Measurements from ENCODE around the gene SHC2.

DNA sequence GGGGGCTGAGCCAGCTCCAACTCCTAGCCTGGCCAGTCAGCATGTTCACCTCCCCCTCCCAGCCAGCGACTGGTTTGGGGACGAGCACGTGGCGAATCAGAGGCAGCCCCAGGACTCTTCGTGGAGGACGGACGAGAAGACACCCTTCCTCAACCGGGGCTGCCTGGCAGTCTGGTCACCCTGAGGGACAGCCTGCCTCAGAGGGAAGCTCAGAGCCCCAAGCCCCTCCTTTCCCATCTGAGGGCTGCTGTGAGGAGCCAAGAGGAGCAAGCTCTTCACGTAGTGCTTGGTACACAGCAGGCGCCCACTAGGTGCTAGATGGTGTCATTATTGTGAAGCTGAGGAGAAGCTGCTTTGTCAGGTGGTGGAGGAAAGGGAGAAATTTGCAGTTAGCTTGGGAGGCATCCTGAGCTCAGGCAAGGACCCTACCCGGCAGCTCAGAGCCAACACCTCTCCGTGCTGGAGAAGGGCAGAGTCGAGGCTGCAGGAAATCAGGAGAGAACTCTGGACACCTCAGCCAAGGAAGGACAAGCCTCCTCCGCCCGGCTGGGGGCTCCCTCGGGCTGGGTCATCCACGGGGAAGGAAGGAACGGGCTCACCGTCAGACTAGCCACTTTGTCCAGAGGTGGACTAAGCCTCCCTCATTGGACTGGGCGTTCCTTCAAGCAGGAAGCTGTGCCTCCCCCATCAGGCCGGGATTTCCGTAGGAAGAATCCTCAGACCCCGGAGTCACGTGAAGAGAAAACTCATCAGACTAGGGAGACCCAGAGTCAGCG, 37.0 kb downstream of the SHC2 start:
- TF ChIP-seq, protein P1, sequence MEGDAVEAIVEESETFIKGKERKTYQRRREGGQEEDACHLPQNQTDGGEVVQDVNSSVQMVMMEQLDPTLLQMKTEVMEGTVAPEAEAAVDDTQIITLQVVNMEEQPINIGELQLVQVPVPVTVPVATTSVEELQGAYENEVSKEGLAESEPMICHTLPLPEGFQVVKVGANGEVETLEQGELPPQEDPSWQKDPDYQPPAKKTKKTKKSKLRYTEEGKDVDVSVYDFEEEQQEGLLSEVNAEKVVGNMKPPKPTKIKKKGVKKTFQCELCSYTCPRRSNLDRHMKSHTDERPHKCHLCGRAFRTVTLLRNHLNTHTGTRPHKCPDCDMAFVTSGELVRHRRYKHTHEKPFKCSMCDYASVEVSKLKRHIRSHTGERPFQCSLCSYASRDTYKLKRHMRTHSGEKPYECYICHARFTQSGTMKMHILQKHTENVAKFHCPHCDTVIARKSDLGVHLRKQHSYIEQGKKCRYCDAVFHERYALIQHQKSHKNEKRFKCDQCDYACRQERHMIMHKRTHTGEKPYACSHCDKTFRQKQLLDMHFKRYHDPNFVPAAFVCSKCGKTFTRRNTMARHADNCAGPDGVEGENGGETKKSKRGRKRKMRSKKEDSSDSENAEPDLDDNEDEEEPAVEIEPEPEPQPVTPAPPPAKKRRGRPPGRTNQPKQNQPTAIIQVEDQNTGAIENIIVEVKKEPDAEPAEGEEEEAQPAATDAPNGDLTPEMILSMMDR (IDR thresholded peaks at IDR 0.05 in 2 of 3, conservative IDR thresholded peaks at IDR 0.05 in 1 of 3; ENCODE audit: insufficient read depth in 2 of 3, low read depth in 1 of 3, low read length in 3 of 3): peak; percentile 16 to 31 (median 26); a peak in 3 of 6 replicates
- no peak for TF ChIP-seq EZH2 (IDR thresholded peaks at IDR 0.05; ENCODE audit: borderline replicate concordance, low read depth, low read length)
- no peak for TF ChIP-seq MECOM (CRISPR knock-in tag; IDR thresholded peaks at IDR 0.05)
- TF ChIP-seq ZFX (CRISPR knock-in tag; IDR thresholded peaks at IDR 0.05): no peak
- TF ChIP-seq, protein P2, sequence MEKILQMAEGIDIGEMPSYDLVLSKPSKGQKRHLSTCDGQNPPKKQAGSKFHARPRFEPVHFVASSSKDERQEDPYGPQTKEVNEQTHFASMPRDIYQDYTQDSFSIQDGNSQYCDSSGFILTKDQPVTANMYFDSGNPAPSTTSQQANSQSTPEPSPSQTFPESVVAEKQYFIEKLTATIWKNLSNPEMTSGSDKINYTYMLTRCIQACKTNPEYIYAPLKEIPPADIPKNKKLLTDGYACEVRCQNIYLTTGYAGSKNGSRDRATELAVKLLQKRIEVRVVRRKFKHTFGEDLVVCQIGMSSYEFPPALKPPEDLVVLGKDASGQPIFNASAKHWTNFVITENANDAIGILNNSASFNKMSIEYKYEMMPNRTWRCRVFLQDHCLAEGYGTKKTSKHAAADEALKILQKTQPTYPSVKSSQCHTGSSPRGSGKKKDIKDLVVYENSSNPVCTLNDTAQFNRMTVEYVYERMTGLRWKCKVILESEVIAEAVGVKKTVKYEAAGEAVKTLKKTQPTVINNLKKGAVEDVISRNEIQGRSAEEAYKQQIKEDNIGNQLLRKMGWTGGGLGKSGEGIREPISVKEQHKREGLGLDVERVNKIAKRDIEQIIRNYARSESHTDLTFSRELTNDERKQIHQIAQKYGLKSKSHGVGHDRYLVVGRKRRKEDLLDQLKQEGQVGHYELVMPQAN (IDR thresholded peaks at IDR 0.05; ENCODE audit: borderline replicate concordance): no peak
- no peak for TF ChIP-seq MAFK (IDR thresholded peaks at IDR 0.05; ENCODE audit: low read length)
- TF ChIP-seq GTF2F1 (IDR thresholded peaks at IDR 0.05; ENCODE audit: low read depth, low read length): no peak
- TF ChIP-seq ARHGAP35 (IDR thresholded peaks at IDR 0.05; ENCODE audit: partially characterized antibody): no peak

Data from K562 (cell line).